Epithelial cell of proximal tubule (primary cell): Measurements from ENCODE around the gene MYL4. TPM values are rescaled to one million over a fixed set of nuclear protein-coding genes. Genes with fewer than 3 reads are reported as not detected.
A peak's percentile ranks its signal among the peaks of the same experiment; 100 is the strongest.
"Not testable (repeated sequence)": the region's sequence is repeated elsewhere in the genome, so short reads cannot be mapped to it uniquely, and the experiment has no call there.

Experiments
- DNase-seq: peaks from one replicate; pipeline ENCODE4 v3.0.0-alpha.2; 2011; ENCODE audit warnings: low read depth
- H3K4me3 ChIP-seq: 2 replicates; pipeline ENCODE4 v1.5.1; 2011; ENCODE audit warnings: low read depth, mild to moderate bottlenecking, low read length
- CTCF ChIP-seq: conservative IDR thresholded peaks from 2 replicates; pipeline ENCODE4 v1.5.1; 2012; ENCODE audit warnings: low read depth, mild to moderate bottlenecking, low read length
- total RNA-seq: library from RNA; depleted of rRNA; stranded (reverse); fragments of >200 nt; gene quantifications from 2 replicates; pipeline ENCODE4 v1.2.3, GENCODE V29; 2015

MYL4 gene
- total RNA-seq, 1 donor from 2014 or later, result not detected

- TF ChIP-seq CTCF, result no peak
- no peak for DNase-seq
- H3K4me3 ChIP-seq, result no peak overlapping the region
These were observed 57.6 kb downstream of the MYL4 start for GRCh38 chr17:47266782-47267181.

GRCh38 chr17:47267354-47267828 lies 58.2 kb downstream of the MYL4 start:
- H3K4me3 ChIP-seq, result no peak overlapping the region
- TF ChIP-seq CTCF, result no peak
- peak; percentile 98 for DNase-seq

GRCh38 chr17:47268964-47269363 lies 59.8 kb downstream of the MYL4 start:
- DNase-seq, H3K4me3 ChIP-seq: not testable (repeated sequence)

GRCh38 chr17:47269561-47270280 lies 60.6 kb downstream of the MYL4 start:
- H3K4me3 ChIP-seq, DNase-seq: not testable (repeated sequence)

GRCh38 chr17:47270946-47271705 lies 62.0 kb downstream of the MYL4 start:
- H3K4me3 ChIP-seq, result no peak overlapping the region
- peak; percentile 73 for DNase-seq
- TF ChIP-seq CTCF, result no peak

- TF ChIP-seq CTCF, result no peak
- no peak overlapping the region for H3K4me3 ChIP-seq
- DNase-seq, result no peak
These were observed 63.3 kb downstream of the MYL4 start for GRCh38 chr17:47272491-47272890.

GRCh38 chr17:47273245-47273644 lies 64.1 kb downstream of the MYL4 start:
- no peak for TF ChIP-seq CTCF
- no peak overlapping the region for H3K4me3 ChIP-seq
- no peak for DNase-seq

Other genes starting within 250 kb of the MYL4 start
- gene RPRML, start 230.1 kb upstream of the MYL4 start, total RNA-seq, result 0.22 TPM in 1 of 2 replicates, not detected in the other
- 28.1 and 73.9 TPM in 2 replicates for gene CDC27, start 20.1 kb upstream of the MYL4 start, total RNA-seq
- 65.9 and 181 TPM in 2 replicates for gene ITGB3, start 44.5 kb downstream of the MYL4 start, total RNA-seq
- gene EFCAB13, start 114.6 kb downstream of the MYL4 start, total RNA-seq, result 0.43 and 4.8 TPM in 2 replicates